ENCODE data around the gene EFTUD2. TPM values are rescaled to one million over a fixed set of nuclear protein-coding genes. Genes with fewer than 3 reads are reported as not detected.
A peak's percentile ranks its signal among the peaks of the same experiment; 100 is the strongest.

The EFTUD2 gene
- total and polyA plus RNA-seq, 9 of the 15 experiments (the other 6 are each of a cell fraction or from before 2014, with no cell fraction given), result 65.8 to 362 (median 218) TPM

- POLR2A ChIA-PET, result interaction anchor here (0.9 to 1.3 kb wide), 4 partner anchors 9 to 243 kb away, joined by 3 to 7 read pairs (median 5); partner anchors contain the start of genes HEXIM1 and NMT1
- H4K20me1 ChIP-seq (replicated peaks; ENCODE audit: control insufficient read depth, insufficient read depth, low read length), result no peaks in the 10 kb centered on the region
Measured at GRCh38 chr17:44907729-44908470, 8.7 kb upstream of the EFTUD2 start.

More at GRCh38 chr17:44907729-44908470, 8.7 kb upstream of the EFTUD2 start:
- no peaks in the 10 kb centered on the region for H3K27me3 ChIP-seq (ENCODE audit: control insufficient read depth in 2 of 2, insufficient read depth in 2 of 2, low read length in 2 of 2)
- peak overlapping the region; percentile 65; the same call in 2 of the 3 replicates for H3K27ac ChIP-seq (ENCODE audit: extremely low read depth, low read depth, low read length)
- in situ Hi-C loops (cut with MboI), result no loop called here
- no peak overlapping the region for H3K4me3 ChIP-seq
- TF ChIP-seq HNRNPLL (IDR thresholded peaks at IDR 0.05; ENCODE audit: low read depth, low read length, poor library complexity, severe bottlenecking), result peak; percentile 2
- no peak for TF ChIP-seq JUND (IDR thresholded peaks at IDR 0.05; ENCODE audit: borderline replicate concordance, low read depth, low read length)
- TF ChIP-seq JUND (tag; IDR thresholded peaks at IDR 0.05; ENCODE audit: borderline replicate concordance, low read depth, low read length), result no peak
- peak; percentile 16; the same call in 1 of the 2 replicates for TF ChIP-seq ZFX (CRISPR knock-in tag; IDR thresholded peaks at IDR 0.05)
- BruUV-seq (replicated peaks), result no TSS peak
- CTCF ChIA-PET (ENCODE audit: low intra/inter-chr PET ratio), result no interaction called here
- ATAC-seq (no peak), FAIRE-seq (no peak), DNase-seq (ENCODE audit: extremely low read depth in 1 of 4, low spot score in 3 of 4) (no peak)
- H3K9me3 ChIP-seq (replicated peaks; ENCODE audit: control insufficient read depth, insufficient read depth, low read depth, low read length), result no peaks in the 10 kb centered on the region
- no peaks in the 10 kb centered on the region for H3K79me2 ChIP-seq (ENCODE audit: control insufficient read depth, insufficient read depth, low read length)
- intact Hi-C loops (cut with micrococcal nuclease), result no loop called here
- H3K9me1 ChIP-seq (ENCODE audit: control insufficient read depth, insufficient read depth, low read length), result peaks cover 7% of the 10 kb centered on the region
- peak overlapping the region; percentile 87 for H2AFZ ChIP-seq (ENCODE audit: low read depth, low read length)
- peak overlapping the region; percentile 71 for H3K4me2 ChIP-seq (ENCODE audit: insufficient read depth, low read length)
- peak overlapping the region; percentile 40 to 59; a peak in 3 of 4 replicates for H3K9ac ChIP-seq (ENCODE audit: insufficient read depth in 1 of 2, low read depth in 2 of 2, low read length in 2 of 2)
- WGBS (ENCODE audit: insufficient coverage, low coverage, missing lambda C conversion rate), result 68% methylated on average over 11 of the region's 11 CpGs
- no peaks in the 10 kb centered on the region for H3K36me3 ChIP-seq (ENCODE audit: control insufficient read depth, insufficient read depth, low read length)
- H3K4me1 ChIP-seq (replicated peaks in 1 of 2; ENCODE audit: control insufficient read depth in 2 of 2, insufficient read depth in 2 of 2, low read length in 2 of 2), result peaks cover 36 to 42% of the 10 kb centered on the region in 2 experiments

Data from K562 (cell line).